ENCODE data around the gene NPHP4.

NPHP4 gene

DNA sequence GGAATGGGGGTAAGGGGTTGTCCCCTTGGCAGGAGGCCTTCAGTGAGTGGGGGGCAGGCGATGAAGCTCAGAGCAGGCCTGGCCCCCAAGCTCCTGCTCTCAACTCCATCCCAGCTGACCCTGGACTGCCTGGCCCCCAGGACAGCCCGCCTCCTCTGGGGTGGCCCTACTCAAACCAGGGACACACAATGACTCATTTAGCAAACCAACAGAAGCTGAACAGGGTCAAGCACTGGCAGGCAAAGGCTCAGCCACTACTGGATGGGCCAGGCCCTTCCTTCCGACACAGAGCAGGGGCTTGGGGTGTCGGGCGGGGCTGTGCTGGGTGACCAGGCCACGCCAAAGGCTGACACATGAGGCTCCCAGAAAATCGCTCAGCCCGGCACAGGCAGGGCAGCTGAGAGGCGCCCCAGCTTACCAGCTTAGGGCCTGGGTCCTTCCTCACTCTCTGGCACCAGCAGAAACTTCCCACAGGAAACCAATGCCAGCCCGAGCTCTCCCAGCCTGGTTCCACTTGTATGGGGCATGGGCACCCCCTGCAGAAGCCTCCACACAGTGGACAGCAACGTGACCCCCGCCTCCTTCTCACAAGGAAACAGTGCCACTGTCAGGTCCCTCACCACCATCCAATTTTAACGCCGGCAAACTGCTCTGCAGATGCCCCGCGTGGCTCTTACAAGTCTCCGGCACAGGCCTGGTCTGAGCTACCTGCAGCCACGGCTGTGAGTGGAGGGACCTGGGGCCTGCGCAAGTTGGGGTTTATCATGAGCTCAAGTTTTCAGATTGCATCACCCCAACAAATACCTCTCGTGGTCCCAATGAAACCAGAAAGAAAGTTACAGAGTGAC, 114.3 kb downstream of the NPHP4 start:
- DNase-seq (ENCODE audit: low spot score), result no peak

DNA sequence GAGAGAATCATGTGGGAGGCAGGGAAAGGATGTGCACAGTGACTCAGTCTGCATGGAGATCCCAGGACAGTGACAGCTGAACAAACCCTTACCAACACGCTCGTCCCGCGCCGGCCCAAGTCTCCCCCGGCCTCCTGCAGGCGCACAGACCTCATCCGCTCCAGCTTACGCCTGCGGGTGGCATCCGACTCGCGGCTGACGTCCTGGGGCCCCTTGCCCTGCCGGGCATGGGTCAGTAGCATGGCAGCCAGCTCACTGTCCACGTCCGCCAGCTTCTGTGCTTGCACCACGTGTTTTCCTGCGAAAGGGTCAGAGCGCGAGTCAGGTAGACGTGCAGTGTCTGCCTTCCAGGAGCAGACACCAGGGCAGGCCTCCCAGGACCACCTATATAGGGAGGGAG, 115.2 kb downstream of the NPHP4 start:
- no peak for DNase-seq (ENCODE audit: low spot score)

DNA sequence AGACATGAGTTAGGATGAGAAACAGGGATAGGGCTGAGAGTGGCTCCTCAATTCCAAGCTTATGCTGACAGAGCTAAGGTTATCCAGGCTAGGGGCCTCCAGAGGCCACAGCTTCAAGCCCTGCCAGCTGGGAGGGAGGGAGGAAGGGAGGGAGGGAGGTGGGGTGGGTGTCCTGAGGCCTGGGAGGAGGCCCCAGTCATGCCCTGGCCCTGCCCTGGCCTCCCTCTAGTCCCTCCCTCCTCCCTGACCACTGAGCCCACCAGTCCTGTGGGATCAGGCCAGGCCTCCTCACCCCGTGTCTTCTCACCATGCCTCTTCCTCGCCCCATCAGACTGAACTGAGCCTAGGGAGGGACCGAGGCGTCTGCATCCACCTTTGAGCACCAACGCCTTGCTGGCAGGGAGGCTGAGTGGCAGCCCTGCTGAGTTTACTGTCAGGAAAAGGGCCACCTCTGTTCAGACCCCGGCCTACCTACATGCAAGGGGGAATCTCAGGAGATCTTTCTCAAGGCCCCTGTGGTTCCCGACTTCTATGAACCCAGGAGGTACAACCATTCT, 116.1 kb downstream of the NPHP4 start:
- no peak for DNase-seq (ENCODE audit: low spot score)

DNA sequence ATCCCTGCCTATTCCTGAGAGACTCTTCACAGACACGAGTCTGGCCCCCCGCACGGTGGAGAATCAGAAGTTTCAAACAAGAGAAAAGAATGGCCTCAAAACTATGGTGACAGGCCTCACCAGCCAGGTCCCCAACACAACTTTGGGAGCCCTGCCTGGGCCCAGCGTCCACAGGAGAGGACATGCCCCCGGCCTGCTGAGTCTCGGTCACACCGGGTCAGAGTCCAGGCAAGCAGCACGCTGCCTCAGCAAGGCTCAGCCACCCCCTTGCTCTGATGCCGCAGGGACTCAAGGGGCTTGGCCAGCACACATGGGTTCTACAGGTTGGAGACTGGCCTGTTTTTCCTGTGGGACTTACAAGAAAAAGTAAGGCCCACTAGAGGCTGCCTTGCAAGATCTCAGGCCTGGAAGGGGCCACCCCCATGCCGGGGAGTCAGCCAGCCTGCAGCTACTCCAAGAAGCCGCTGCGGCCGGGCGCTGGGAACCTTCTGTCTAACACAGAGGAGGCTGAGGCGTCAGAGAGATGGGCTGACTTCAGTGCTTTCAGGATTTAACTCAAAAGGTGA, 116.8 kb downstream of the NPHP4 start:
- no peak for DNase-seq (ENCODE audit: low spot score)

DNA sequence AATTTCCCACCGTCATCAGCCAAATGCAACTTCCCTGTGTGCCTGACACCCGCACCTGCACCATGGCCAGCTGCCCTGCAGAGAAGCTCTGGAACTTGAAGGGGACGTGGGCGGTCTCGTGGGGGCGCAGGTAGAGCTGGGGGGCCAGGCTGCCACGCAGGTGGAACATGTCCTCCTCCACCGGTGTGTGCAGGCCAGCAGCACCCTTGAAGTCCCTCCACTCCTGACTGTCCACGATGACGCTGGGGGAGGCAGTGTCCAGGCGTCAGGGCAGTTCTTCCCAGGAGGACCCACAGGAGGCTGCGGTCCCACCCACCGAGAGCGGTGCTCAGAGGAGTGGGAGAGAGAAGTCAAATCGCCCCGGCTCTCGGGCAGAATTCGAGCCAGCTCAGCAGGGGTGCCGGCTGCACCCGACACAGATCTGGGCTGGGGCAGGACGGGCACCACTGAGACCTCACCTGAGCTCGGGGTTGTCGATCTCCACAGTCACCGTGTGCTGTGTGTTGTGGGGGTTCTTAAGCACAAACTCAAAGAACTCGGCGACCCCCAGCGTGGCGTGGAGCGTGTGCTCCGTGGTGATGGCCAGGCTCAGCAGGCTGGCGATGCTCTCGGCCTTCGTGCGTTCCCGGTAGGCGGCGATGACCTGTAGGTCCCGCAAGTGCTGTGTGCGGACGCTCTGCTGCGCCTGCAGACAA, 117.7 kb downstream of the NPHP4 start:
- DNase-seq (ENCODE audit: low spot score), result no peak

DNA sequence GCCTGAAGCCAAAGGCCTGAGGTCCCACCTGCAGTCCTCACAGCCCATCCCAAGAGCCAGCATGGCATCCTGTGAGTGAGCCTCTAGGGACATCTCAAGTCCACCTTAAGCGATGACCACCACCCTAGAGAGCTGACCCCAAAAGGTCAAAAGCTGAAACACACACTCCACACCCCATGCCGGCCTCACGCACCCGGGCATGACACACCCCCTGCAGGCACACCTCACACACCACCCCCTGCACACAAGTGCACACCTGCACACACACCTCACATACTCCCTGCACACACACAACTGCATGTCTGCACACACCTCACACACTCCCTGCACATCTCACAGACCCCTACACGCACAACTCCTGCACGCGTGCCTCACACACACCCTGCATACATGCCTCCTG, 118.7 kb downstream of the NPHP4 start:
- DNase-seq (ENCODE audit: low spot score), result no peak

DNA sequence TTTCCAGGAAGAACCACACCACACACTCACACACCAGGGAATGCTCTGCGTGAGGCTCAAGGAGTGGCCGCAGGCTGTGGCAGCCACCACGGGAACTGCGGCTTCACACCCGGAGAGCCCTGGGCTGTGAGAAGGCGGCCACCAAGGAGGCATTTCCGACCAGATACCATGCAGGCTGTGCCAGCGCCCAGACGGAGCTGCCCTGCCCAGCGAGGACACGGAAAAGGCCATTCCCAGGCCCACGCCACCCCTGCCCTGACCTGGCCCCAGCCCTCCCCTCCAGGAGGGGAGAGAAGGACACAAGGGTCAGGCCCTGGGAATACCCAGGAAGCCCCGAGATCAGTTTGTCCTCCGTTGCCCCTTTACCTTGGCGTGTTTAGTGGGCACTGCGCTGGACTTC, 119.3 kb downstream of the NPHP4 start:
- DNase-seq (ENCODE audit: low spot score), result no peak

DNA sequence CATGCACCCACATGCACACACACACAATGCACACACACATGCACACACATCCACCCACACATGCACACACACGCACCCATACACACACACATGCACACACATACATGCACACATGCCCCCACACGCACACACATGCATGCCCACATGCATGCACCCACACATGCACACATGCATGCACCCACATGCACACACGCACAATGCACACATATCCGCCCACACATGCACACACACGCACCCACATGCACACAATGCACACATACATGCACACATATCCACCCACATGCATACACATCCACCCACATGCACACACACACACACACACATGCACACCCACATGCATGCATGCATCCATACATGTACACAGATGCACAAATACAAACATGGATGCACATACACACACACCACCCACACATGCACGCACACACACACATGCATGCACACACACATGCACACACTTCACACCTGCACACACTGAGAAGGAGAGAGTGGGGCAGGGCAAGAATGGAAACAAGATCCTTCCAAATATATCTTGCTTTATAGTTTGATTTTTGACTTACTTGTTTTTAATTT, 123.2 kb downstream of the NPHP4 start:
- no peak for DNase-seq (ENCODE audit: low spot score)

DNA sequence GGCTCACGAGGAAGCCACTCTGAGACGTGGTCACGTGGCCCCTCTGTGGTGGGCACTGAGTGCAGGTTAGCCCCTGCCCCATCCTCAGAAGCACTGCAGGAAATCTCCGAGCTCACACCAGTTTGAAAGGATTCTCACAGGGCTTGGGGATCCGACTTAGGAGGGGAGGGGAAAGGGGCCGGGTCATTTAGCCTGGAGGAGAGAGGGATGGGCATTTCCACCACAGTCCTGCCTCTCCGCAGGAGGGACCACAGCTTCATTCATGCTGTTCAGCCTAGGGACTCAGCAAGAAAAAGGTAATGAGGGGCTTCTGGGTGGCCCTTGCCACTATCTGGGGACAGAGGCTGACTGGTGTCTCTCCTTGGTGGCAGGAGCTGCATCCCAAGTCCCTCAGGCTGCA, 126.5 kb downstream of the NPHP4 start:
- DNase-seq (ENCODE audit: low spot score), result no peak

DNA sequence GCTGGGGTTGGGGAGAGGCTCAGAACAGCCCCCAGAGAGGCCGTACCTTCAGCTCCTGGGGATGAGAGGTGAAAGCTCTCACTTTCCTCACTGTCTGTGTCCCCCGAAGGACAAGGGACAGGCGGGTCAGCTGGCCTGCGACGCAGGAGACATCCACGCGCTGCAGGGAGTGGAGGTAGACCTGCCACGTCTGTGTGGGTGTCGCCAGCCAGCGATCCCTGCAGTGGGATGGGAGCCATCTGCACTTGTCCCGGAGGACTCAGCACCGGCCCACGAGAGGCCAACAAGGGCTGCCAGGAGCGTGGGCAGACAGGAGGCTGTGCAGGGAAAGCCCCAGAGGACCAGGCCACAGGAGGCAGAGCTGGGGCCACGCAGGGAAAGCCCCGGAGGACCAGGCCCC, 127.2 kb downstream of the NPHP4 start:
- DNase-seq (ENCODE audit: low spot score), result no peak

DNA sequence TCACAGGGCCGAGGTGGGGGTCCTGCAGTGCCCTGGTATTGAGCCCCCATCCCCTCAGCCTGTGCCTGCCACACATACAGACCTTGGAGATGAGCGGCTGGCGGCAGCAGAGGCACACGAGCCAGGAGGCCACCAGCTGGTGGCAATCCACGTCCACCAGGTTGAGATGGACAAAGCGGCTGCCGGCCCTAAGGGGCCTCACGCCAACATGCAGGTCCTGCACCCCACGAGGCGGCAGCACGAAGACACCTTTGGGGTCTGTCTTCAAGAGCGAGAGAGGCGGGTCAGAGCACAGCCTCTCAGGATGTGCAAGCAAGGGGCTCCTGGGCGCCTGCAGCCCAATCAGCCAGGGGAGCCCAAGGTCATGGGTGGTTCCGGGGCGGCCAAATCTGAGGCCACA, 128.0 kb downstream of the NPHP4 start:
- DNase-seq (ENCODE audit: low spot score), result no peak

DNA sequence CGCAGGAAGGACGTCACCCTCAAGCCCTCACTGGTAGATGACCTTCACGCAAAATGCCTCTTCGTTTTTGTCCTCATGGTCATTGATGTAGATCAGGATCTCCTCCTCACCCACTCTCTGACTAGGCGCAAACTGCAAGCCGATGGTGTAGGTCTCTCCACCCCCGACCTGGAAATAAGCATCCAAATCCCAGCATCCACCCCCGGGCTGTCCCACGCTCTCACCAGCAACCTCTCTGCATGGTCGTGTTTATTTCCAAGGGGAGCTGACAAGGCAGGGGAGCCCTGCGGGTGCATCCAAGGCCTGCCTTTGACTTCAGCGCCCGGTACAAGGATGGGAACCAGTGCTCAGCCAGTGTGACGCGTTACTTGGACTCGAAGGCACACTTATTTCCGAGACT, 129.0 kb downstream of the NPHP4 start:
- no peak for DNase-seq (ENCODE audit: low spot score)

DNA sequence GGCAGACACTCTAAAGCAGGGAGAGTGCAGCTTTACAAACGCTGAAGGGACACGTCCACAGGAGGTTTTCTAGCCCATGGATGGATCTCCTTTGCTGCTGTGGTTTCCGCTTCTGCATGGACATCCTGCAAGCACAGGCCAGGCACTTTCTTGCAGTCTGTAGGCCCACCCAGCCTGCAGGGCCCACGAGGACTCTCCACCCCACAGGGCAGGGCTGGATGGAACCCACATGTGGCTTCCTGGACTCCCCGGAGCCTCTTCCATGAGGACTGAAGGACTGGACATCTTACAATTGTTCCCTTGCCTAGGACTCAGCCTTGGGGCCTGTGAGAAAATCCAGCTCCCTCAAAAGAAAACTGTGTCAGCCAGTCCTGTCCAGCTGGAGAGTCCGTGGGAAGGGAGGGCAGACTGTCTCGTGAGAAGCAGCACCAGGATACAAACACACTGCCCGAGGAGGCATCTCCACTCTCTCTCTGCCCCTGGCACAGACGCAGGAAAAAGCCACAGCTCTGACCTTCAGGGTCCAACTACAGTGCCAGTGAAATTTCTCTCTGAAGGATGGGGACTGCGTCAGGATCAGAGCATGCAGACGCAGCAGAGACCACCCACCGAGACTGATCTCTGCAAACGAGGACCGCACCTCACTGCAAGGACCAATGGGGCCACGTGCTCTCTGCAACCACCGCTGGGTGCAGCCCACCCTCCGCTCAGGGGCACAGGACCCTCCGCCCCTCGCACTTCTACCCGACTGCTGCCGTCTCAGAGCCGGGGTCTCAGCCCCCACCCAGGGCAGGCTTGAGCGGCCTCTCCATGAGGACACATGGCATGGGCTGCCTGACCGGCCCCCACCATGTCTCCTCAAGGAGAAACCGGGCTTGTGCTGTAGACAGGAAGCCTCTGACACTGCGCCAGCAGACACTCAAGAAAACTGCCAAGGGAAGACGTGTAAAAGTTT, 130.1 kb downstream of the NPHP4 start:
- no peak for DNase-seq (ENCODE audit: low spot score)

DNA sequence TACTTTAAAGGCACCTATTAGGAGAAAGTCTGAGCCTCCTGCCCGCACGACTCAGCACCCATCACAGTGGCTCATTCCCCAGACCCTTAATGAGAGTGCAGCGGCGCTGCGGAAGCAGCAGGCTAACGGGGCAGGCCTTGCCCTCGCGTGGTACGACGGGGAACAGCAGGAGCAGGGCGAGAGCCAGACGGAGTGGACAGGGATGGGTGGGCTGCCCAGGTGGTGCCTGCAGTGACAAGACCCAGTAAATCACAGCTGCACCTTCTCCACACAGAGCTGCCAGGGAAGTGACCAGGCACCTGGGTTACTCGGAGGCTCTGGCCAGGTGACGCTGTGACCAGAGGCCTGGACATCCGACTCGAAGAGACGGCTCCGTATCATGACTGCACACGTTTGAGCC, 131.9 kb downstream of the NPHP4 start:
- no peak for DNase-seq (ENCODE audit: low spot score)

DNA sequence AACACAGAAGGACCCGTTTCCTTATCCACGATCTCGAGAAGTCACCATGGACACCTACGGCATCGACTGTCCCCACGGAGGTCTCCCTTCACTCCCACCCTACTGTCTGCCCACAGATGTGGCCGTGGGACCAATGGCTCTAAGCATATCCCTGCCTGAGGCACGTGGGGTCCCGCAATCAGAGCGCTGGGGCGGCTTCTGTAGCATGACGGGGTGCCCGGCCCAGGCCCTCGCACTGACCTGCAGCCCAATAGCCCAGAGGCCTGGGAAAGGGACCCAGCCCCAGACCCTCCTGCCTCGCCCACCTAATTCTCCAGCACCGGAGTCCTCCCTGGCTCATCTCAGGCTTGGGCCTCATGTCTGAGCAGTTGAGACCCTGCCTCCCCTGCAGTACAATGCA, 132.5 kb downstream of the NPHP4 start:
- DNase-seq (ENCODE audit: low spot score), result no peak

DNA sequence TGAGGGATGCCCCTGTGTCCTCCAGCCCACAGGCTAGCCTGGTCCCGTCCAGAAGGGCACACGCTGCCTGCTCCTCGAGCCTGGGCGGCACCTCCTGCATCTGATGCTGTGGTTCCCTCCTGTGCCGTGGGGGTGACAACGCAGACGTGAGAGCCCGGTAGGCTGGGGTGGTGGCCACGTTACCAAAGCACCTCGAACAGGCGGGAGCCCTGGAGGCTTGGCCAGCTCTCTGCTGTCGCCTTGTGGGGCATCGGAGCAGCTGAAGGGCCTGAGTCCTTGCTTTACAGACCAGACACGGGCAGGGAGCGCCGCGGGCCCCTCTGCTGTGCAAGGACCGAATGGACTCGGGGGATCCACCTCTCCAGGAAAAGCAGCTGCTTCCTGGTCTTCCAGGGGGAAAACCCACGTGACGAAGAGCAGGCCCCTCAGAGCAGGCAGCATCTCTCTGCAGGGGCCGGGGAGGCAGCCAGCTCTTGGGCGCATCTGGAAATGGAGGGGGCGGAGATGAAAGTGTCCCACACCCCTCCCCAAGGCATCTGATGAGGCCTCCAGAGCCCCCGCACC, 133.3 kb downstream of the NPHP4 start:
- no peak for DNase-seq (ENCODE audit: low spot score)

DNA sequence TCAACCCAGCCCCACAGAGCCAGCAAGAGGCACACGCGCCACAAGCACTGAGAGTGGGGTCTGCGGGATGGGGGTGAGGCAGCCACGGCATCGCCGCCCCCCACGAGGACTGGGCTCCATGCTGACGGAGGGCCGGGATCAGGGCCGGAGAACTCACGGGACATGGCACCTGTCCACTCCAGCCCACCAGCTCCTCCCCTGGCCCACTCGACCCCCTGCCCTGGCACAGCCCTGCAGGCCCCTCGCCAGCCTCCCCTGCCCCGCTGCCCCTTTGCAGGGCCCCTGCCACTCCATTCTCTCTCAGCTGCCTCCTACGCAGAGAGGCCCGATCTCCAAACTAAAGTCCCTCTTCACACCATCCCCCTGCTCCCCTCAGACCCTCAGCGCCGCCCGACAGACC, 134.0 kb downstream of the NPHP4 start:
- no peak for DNase-seq (ENCODE audit: low spot score)

DNA sequence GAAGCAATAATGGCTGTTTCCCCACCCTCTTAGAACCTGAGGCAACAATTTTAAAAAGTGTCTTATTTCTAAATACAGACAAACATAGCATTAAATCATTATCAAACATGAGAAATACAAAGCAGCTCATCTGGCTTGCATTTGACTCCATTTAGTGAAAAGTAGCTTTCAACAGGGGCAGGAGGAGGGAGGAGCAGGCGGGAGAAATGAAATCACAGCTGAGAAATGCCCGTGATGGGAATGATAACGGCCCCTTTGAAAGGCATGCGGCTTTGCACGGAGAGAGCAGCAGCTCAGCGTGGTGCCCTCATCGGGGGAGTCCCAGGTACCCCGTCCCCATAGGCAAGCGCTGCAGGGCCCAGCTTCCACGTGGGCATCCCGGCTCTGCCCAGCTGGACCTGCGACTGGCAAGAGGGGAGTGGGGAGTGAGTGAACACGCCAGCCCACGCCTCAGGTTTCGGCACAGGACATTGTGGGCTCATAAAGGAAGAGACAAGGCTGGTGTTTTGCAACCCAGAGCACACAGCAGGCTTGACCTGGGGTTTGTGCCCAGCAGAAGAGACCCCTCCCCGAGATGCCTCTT, 134.6 kb downstream of the NPHP4 start:
- DNase-seq (ENCODE audit: low spot score), result no peak

DNA sequence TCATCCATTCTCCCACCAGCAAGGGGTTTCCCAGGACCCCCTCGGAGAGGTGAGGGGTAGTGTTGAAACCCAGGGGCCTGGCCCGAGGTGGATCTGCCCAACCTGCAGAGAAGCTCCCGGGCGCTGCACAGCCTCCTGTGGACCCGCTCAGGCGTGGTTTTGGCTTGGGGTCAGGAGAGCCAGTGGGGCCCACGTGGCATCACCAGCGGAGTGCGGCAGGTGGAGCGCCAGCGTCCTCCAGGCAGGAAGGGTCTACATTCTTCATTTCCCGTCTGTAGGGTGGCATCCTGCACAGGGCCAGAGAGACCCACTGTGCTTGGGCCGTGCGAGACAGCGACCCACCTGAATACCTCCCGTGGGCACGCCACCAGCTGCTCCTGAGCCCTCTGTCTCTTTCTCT, 135.2 kb downstream of the NPHP4 start:
- DNase-seq (ENCODE audit: low spot score), result no peak

DNA sequence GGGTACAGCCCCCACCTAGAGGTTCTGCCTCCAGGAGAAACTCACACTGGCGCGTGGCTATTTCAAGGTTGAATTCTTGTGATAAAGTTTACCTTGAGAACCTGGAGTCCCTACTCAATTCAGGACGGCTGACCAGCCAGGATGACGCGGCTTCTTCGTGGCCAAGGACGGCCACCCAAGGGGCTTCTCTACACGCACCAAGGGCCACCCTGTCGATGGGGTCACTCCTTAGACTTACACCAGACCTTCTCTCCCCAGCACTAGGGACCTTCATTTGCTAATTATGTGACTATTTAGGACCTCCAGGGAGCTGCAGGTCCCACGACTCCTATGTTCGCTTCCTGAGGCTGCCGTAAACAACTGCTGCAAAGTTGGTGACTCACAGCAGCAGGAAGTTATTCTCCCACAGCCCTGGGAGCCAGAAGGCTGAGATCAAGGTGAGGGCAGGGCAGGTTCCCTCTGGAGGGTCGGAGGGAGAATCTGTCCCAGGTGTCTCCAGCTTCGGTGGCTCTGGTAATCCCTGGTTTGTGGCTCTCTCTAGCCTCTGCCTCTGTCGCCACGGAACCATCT, 135.9 kb downstream of the NPHP4 start:
- no peak for DNase-seq (ENCODE audit: low spot score)
